Measurements from ENCODE around the gene TCIRG1. TPM values are rescaled to one million over a fixed set of nuclear protein-coding genes. Genes with fewer than 3 reads are reported as not detected.

TCIRG1 gene
- total and polyA plus RNA-seq, 5 experiments from 2014 or later = 19.9 to 164 (median 24.2) TPM

- DNase-seq (no peak), ATAC-seq (peak in 1 of 2 donors; percentile 27)
- peaks cover 9 to 42% (median 27%) of the 10 kb centered on the region in 4 donors for H3K4me1 Mint-ChIP-seq
- POLR2A ChIA-PET = no interaction called here
- H3K4me3 Mint-ChIP-seq = peak overlapping the region in 7 of 10 donors; percentile 6 to 73 (median 42)
- H3K27ac Mint-ChIP-seq = peak overlapping the region in 7 of 10 donors; percentile 3 to 72 (median 61)
- peaks cover 0 to 7% (median 1%) of the 10 kb centered on the region in 5 donors for H3K27me3 Mint-ChIP-seq
- no peaks in the 10 kb centered on the region for H3K36me3 Mint-ChIP-seq
- no peaks in the 10 kb centered on the region for H3K9me3 Mint-ChIP-seq
Observed at GRCh38 chr11:68008381-68009337, 30.2 kb upstream of the TCIRG1 start.

DNA sequence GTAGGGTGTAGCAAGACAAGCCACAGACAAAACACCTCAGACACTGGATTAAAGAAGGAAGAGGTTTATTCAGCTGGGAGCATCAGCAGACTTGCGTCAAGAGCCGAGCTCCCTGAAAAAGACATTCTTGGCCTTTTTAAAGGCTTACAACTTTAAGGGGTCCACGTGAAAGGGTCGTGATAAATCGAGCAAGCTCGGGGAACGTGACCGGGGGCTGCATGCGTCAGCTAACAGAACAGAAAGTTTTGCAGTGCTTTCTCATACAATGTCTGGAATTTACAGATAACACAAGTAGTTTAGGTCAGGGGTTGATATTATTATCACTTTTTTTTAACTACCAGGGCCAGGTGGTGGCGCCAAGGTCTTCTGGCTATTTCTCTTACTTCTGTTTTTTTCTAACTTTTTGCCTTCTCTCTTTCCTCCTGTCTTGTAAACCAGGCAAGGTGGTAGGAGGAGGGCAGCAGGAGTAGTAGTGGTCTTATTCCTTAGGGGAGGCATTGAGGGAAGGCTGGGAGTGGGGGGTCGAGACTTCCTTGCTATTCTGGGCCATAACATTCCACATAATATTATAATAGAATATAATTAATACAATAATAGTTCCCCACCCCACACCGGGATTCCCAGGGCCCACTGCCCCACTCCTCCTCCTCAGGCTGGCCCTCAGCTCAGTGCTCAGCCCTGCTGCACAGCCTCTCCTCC is 29.3 kb upstream of the TCIRG1 start:
- ATAC-seq (no peak), DNase-seq (no peak)
- Mint-ChIP-seq H3K4me3 (peak overlapping the region in 3 of 10 donors; percentile 6 to 73 (median 58)), H3K27me3 (peaks cover 0 to 12% (median 1%) of the 10 kb centered on the region in 5 donors), H3K9me3 (no peaks in the 10 kb centered on the region), H3K27ac (peak overlapping the region in 5 of 10 donors; percentile 59 to 72 (median 65)), H3K4me1 (peaks cover 9 to 42% (median 21%) of the 10 kb centered on the region in 4 donors), H3K36me3 (no peaks in the 10 kb centered on the region)
- POLR2A ChIA-PET = no interaction called here

DNA sequence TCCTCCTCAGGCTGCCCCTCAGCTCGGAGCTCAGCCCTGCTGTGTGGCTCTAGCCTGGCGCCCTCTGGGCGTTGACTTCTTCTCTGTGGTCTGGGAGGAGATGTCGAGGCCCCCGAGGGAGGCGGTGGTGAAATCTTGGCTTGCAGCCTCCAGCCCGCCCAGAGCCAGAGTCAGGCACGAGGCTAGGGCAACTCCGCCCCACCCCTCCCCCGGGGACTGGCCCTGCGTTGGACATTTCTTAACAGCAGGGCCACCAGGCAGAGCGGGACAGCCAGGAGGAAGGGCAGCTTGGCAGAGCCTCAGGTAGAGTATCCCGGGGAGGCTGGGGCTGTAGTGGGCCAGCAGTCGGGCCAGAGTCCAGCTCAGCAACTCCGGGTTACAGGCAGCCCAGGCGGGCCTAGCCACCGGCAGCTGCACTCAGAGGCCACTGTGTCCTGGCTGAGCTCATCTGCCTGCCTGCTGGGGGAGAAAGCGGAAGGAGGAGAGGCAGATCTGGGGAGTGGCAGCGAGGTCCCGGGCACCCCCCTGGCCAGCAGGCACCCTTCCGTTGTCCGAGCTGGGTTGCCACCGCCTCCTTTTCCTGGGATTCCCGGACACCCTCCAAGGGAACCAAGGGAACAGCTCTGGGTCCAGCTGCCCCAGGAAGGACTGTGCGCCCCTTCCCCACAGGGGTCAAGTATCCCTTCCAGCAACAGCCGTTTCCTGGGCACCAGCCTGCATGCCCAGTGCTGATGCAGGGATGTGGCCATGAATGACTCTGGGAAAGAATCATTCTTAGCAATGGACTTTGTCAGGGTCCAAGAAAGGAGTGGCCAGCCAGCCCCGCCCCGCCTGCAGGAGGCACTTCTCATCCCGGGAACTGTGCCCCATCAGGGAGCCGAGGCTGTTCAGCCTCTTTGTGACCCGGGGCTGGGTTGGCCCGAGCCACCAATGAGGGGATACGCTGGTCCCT is 28.5 kb upstream of the TCIRG1 start, which contains the start of gene ALDH3B1:
Gene ALDH3B1, plus strand, starts transcription at position 238 of the 952 bp plus-strand sequence. CDS start 4,971 bp downstream, outside the sequence.
- Mint-ChIP-seq H3K4me3 (peak within 1 kb of the TSS in 3 of 10 donors; percentile 6 to 73 (median 58)), H3K4me1 (peaks cover 5 to 36% (median 14%) of the 10 kb centered on the region in 4 donors), H3K36me3 (no peaks in the 10 kb centered on the region), H3K9me3 (no peaks in the 10 kb centered on the region), H3K27ac (peak within 1 kb of the TSS in 7 of 10 donors; percentile 59 to 72 (median 65)), H3K27me3 (peaks cover 0 to 12% (median 1%) of the 10 kb centered on the region in 5 donors)
- peak in 1 of 2 donors; percentile 43 for ATAC-seq
- DNase-seq = no peak
- POLR2A ChIA-PET = no interaction called here

DNA sequence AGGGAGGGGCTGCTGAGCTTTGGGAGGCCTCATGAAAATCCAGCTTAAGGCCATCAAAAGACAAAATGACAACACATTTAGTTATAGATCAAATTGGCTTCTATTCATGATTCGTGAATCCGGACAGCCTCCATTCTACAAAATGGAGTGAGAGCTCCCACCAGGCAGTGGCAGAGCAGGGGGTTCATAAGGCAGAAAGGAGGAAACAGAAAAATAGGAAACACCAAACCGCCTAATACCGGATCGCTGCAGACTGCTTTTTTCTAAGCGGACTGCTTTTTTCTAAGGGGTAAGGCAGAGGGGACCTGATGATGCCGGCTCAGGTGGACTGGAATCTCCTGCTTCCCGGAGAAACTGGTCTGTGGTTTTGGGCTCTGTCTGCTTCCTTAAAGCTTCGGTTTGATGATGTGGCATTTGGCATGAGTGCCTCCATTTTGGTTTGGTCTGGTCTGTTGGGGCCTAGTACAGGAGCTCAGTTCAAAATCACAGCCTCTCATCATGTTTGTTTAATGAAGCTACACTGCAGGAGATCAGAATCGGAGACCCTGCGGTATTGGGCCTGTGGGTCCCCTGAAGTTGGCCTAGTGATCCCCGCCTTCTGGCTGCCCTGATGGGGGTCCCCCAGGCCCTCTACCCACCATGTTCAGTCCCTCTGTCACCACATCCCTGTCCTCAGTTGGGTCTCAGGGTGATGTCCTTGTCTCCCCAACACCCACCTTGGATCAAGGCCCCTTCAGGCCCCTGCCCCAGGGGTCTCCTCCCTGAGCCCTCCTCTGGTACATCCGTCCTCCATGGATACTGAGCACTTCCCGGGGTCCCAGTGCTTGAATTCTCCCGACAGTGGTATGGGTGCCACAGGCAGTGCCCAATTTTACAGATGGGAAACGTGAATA is 27.5 kb upstream of the TCIRG1 start:
- peak overlapping the region in 3 of 10 donors; percentile 26 to 82 (median 59) for H3K27ac Mint-ChIP-seq
- H3K36me3 Mint-ChIP-seq = no peaks in the 10 kb centered on the region
- no peak for ATAC-seq
- H3K4me1 Mint-ChIP-seq = peaks cover 5 to 29% (median 14%) of the 10 kb centered on the region in 4 donors
- peak overlapping the region in 1 of 10 donors; percentile 42 for H3K4me3 Mint-ChIP-seq
- POLR2A ChIA-PET = no interaction called here
- no peaks in the 10 kb centered on the region for H3K9me3 Mint-ChIP-seq
- DNase-seq = no peak
- H3K27me3 Mint-ChIP-seq = peaks cover 0 to 12% (median 1%) of the 10 kb centered on the region in 5 donors

- no peak for ATAC-seq
- POLR2A ChIA-PET = no interaction called here
- Mint-ChIP-seq H3K27ac (no peak overlapping the region), H3K36me3 (no peaks in the 10 kb centered on the region), H3K27me3 (peaks cover 0 to 12% (median 1%) of the 10 kb centered on the region in 5 donors), H3K9me3 (no peaks in the 10 kb centered on the region), H3K4me1 (peaks cover 5 to 26% (median 14%) of the 10 kb centered on the region in 4 donors), H3K4me3 (no peak overlapping the region)
- no peak for DNase-seq
Observed at GRCh38 chr11:68012044-68012842, 26.6 kb upstream of the TCIRG1 start.

- H3K36me3 Mint-ChIP-seq = no peaks in the 10 kb centered on the region
- no peak overlapping the region for H3K4me3 Mint-ChIP-seq
- no peaks in the 10 kb centered on the region for H3K9me3 Mint-ChIP-seq
- peaks cover 0 to 12% (median 1%) of the 10 kb centered on the region in 5 donors for H3K27me3 Mint-ChIP-seq
- DNase-seq = no peak
- no peak for ATAC-seq
- H3K27ac Mint-ChIP-seq = no peak overlapping the region
- H3K4me1 Mint-ChIP-seq = peaks cover 5 to 26% (median 14%) of the 10 kb centered on the region in 4 donors
- POLR2A ChIA-PET = no interaction called here
Observed at GRCh38 chr11:68012843-68013610, 25.8 kb upstream of the TCIRG1 start.

DNA sequence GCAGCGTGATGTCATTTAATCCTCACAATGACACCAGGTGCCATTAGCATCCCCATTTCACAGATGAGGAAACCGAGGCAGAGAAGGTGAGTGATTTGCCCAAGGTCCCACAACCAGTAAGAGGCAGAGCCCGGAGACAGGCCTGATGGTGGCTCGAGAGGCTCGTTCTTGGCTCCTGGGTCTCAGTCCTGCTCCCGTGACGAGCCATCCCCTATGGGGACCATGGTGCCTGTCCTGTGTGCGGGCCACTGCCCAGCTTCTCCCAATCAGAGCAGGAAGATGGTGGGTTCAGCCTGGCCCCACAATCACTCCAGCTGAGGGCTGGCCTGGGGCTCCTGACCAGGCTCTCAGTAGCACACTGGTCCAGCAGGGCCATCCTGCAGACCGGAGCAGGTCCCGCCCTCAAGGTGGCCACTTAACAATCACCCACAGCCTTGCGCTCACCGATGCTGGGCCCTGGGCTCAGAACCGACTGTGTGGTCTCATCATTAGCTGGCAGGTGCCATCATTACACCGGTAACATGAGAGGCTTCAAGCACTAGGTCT is 25.1 kb upstream of the TCIRG1 start:
- Mint-ChIP-seq H3K4me3 (no peak overlapping the region), H3K9me3 (no peaks in the 10 kb centered on the region), H3K27me3 (peaks cover 0 to 12% (median 1%) of the 10 kb centered on the region in 5 donors), H3K36me3 (no peaks in the 10 kb centered on the region), H3K4me1 (peaks cover 5 to 26% (median 13%) of the 10 kb centered on the region in 4 donors), H3K27ac (no peak overlapping the region)
- no peak for DNase-seq
- POLR2A ChIA-PET = no interaction called here
- no peak for ATAC-seq

- peak in 1 of 2 donors; percentile 25 for ATAC-seq
- DNase-seq = no peak
- H3K36me3 Mint-ChIP-seq = no peaks in the 10 kb centered on the region
- peak overlapping the region in 1 of 10 donors; percentile 62 for H3K27ac Mint-ChIP-seq
- H3K4me3 Mint-ChIP-seq = no peak overlapping the region
- H3K9me3 Mint-ChIP-seq = no peaks in the 10 kb centered on the region
- peaks cover 0 to 20% (median 7%) of the 10 kb centered on the region in 4 donors for H3K4me1 Mint-ChIP-seq
- POLR2A ChIA-PET = no interaction called here
- peaks cover 0 to 10% (median 1%) of the 10 kb centered on the region in 5 donors for H3K27me3 Mint-ChIP-seq
Observed at GRCh38 chr11:68014157-68014946, 24.5 kb upstream of the TCIRG1 start.

DNA sequence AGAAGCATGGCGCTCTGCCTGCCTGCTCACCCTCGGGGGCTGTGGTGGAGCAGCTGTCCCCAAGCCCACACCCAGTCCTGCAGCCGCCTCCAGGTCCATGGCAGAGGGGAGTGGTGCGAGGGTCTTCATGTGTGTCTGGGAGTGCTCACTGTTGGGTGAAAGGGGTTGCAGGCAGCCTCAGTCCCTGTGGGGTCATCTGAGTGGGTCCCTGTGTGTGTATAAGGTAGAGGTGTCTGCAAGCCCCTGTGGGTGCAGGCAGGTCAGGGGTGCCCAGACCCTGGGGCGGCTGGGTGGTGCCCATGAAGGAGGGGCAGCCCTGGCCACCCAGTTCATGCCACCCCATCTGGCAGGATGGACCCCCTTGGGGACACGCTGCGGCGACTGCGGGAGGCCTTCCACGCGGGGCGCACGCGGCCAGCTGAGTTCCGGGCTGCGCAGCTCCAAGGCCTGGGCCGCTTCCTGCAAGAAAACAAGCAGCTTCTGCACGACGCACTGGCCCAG is 23.8 kb upstream of the TCIRG1 start:
- POLR2A ChIA-PET = no interaction called here
- Mint-ChIP-seq H3K36me3 (no peaks in the 10 kb centered on the region), H3K27ac (no peak overlapping the region), H3K4me3 (no peak overlapping the region), H3K4me1 (peaks cover 0 to 14% (median 3%) of the 10 kb centered on the region in 4 donors), H3K27me3 (peaks cover 0 to 10% (median 0%) of the 10 kb centered on the region in 5 donors), H3K9me3 (no peaks in the 10 kb centered on the region)
- ATAC-seq = no peak
- DNase-seq = no peak
